GM18867 (cell line): ENCODE results near the gene SFXN1.
"Not testable (repeated sequence)": the region's sequence is repeated elsewhere in the genome, so short reads cannot be mapped to it uniquely, and the experiment has no call there.

Experiments used
- ATAC-seq: cut with Tn5 transposase; IDR thresholded peaks from one replicate; pipeline ENCODE4 v1.9.1; 2021; ENCODE audit warnings: mild to moderate bottlenecking, moderate library complexity; ENCODE audit not compliant: unreplicated experiment

The SFXN1 gene

GRCh38 chr5:175478384-175479124 is at the start of gene SFXN1:
TSS of gene SFXN1 (plus strand) at chr5:175478560. CDS start at chr5:175492104, 13,544 bp downstream.
- peak; percentile 91 for ATAC-seq

GRCh38 chr5:175434800-175435199 is 43.6 kb upstream of the SFXN1 start:
- no peak for ATAC-seq

GRCh38 chr5:175436359-175436758 is 42.0 kb upstream of the SFXN1 start:
- ATAC-seq: no peak

- no peak for ATAC-seq
These were observed 40.0 kb upstream of the SFXN1 start for GRCh38 chr5:175438234-175438857.

- no peak for ATAC-seq
These were observed 34.8 kb upstream of the SFXN1 start for GRCh38 chr5:175443514-175444059.

- ATAC-seq: peak; percentile 58
These were observed 34.1 kb upstream of the SFXN1 start, which contains the start of gene DRD1 for GRCh38 chr5:175444060-175444904. TSS of gene DRD1 (minus strand) at chr5:175444182. CDS start at chr5:175443099, 1,083 bp downstream.

- no peak for ATAC-seq
These were observed 33.4 kb upstream of the SFXN1 start for GRCh38 chr5:175444905-175445456.

- ATAC-seq: not testable (repeated sequence)
These were observed 32.0 kb upstream of the SFXN1 start for GRCh38 chr5:175446378-175446777.

- no peak for ATAC-seq
These were observed 30.8 kb upstream of the SFXN1 start for GRCh38 chr5:175447571-175447970.

GRCh38 chr5:175448276-175448675 is 30.1 kb upstream of the SFXN1 start:
- no peak for ATAC-seq

GRCh38 chr5:175452166-175452565 is 26.2 kb upstream of the SFXN1 start:
- ATAC-seq: no peak

- not testable (repeated sequence) for ATAC-seq
These were observed 24.0 kb upstream of the SFXN1 start for GRCh38 chr5:175454338-175454737.

GRCh38 chr5:175456105-175456742 is 22.1 kb upstream of the SFXN1 start:
- ATAC-seq: no peak

GRCh38 chr5:175457466-175457865 is 20.9 kb upstream of the SFXN1 start:
- ATAC-seq: peak; percentile 93

GRCh38 chr5:175460126-175460525 is 18.2 kb upstream of the SFXN1 start:
- ATAC-seq: no peak

- ATAC-seq: no peak
These were observed 17.8 kb upstream of the SFXN1 start for GRCh38 chr5:175460552-175460951.

GRCh38 chr5:175461370-175461769 is 17.0 kb upstream of the SFXN1 start:
- no peak for ATAC-seq

GRCh38 chr5:175463641-175464040 is 14.7 kb upstream of the SFXN1 start:
- ATAC-seq: no peak

GRCh38 chr5:175464074-175464941 is 14.1 kb upstream of the SFXN1 start:
- peak; percentile 98 for ATAC-seq

GRCh38 chr5:175464942-175465233 is 13.5 kb upstream of the SFXN1 start:
- no peak for ATAC-seq
